NCI-H187 (cell line): ENCODE results near the gene TRIM71.
A peak's percentile ranks its signal among the peaks of the same experiment; 100 is the strongest.
"Not testable (repeated sequence)": the region's sequence is repeated elsewhere in the genome, so short reads cannot be mapped to it uniquely, and the experiment has no call there.

ENCODE experiments used
- DNase-seq, 2 experiments: peaks; one replicate each; lab custom pipeline; 2025; lab: John Stamatoyannopoulos, UW

TRIM71 gene

DNA sequence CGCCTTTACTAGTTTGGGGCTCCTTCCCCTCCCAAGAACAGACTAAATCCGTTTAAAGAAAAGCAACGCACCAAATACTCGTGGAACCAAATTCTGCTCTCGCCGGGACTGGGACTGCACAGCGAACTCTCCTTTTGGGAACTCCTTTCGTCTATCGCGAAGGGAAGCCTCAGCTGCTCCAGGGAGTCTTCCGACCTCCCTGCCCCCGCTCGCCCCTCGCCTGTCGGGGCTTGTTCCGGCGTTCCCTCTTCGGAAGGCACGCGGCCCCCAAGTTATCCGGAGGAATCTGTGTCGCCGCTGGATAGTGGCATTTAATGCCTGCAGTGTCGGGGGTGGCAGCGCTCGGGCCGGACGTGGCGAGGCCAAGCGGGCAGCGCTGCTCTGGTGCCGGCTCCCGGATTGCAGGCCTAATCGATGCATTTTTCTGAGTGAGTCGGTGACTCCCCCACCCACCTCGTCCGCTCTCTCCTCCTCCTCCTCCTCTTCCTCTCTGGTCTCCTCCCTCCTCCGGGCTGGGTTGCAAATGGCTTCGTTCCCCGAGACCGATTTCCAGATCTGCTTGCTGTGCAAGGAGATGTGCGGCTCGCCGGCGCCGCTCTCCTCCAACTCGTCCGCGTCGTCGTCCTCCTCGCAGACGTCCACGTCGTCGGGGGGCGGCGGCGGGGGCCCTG is at the start of gene TRIM71:
TSS of gene TRIM71 (plus strand) at position 440 of the 671 bp plus-strand sequence. CDS start at position 524, 84 bp downstream.
- no peak for DNase-seq

DNA sequence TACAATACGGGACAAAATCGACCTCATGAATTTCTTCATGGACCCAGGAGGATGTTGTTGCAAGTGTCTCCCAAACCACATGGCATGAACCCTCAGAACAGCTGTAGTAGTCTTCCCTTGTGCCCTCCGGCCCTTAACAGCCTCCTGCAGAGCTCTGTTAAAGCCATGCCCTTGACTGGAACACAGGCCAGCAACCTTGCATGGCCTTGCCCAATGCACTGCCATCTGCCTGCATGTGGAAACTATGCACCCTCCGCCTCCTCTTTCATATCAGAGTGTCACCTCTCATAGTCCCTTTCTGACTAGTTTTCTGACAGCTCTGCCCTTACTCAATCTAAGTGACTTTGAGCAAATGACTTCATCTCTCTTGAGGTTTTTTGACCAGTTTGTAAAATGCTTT is 39.4 kb upstream of the TRIM71 start:
- no peak for DNase-seq

DNA sequence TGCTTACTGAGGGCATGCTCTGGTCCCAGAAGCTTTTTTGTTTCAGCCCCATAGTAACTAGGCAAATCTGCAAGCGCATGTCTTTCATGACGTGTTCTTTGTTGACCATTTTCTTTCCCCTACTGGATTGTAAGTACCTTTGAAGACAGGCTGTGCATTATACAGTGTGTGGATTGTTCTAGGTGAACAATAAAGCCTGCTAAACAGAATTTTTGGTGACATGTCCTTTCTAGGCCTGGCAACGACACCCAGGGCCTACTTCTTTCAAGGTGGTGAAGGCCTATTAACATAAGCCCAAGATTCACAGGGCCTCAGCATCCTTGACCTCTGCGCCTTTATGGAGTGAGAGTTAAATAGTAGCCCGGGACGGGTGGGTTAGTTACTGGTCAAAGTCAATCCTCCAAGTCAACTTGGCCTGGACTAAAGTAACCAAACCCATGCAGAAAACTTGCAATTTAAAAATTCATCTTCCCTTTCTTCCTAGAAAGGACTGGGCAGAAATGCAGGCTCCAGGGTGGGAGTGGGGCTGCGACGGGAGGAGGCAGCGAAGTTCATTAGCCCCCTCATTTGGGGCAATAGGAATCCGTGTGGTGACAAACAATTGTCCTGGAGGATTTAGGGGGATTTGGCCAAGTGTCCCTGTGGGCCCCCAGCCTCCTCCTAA is 37.6 kb upstream of the TRIM71 start:
- DNase-seq = no peak

DNA sequence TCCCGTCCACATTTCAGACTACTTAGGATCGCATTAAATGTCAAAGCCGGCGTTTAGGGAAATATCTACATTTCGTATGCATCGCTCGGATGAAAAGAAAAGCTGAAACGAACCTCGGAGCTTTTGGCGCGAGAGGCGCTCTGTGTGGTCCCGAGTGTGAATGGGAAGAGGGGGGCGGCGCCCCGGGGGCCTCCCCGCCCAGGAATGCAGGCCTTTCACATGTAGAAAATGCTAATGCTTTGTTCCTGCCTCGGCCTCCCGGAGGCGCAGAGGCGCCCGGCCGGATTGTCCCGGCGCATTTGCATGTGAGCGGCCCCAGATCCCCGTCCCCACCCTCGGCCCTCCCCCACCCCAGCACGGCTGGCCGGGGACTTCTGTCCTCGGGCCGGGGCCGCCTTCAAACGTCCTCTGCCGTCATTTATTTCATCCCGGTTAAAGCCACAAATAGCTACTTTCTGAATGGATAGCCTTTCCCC is 37.0 kb upstream of the TRIM71 start:
- no peak for DNase-seq

DNA sequence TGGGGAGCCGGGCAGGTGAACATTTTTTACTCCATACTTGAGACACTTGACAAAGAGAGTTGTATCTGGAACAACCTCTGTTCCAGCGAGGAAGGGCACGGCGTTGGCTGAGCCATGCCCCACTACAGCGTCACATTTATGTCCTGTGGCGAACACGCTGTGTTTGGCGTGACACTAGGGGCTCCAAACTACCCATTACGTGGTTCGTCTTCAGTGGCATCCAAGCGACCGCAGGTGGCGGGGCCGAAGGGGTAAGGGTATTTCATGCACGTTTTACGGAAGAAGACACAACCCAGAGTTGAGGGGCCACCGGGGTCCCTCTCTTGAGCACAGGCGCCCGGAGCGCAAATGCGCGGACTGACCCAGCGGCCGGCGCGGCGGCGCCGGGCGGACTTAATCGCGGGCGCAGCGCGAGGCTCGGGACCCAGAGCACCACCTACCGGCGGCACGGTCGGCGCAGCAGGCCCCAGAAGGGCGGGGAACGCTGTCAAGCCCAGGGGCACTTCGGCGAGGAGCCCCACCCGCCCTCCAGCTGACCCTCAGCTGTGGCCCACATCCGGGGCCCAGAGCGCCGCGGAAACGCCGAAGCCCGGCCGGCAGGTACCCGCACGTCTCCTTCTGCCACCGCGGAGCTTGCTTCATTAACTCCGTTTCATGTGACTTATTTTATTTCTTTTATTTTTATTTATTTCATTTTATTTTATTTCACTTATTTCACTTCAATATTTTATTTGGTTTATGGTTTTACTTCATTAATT is 36.4 kb upstream of the TRIM71 start:
- DNase-seq = peak; percentile 17 to 56

DNA sequence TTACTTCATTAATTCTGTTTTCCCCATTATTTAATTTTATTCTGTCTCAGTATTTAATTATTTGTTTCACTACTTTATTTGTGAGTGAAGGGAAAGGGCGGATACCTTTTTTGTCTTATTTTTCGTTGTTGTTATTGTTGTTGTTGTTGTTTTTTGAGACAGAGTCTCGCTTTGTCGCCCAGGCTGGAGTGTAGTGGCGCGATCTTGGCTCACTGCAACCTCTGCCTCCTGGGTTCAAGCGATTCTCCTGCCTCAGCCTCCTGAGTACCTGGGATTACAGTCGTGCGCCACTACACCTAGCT is 35.9 kb upstream of the TRIM71 start:
- not testable (repeated sequence) for DNase-seq

DNA sequence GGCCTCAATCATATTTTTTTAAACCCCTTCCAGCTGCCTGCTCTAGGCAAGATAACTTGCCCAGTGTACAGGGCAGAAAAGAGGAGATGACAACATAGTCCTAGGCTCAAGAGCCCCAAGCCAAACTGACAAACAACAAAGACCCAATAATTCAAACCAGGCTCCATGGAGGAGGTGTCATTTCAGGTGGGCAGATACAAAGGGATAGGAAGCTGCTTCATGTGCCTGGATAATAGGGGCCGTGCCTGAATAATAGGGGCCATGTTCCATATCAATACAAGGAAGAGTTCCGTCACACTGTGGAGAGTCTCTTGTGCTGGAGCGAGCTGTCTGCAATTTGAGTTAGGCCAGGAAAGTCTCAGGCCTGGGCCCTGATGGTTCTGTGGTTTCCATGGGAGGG is 35.4 kb upstream of the TRIM71 start:
- no peak for DNase-seq

DNA sequence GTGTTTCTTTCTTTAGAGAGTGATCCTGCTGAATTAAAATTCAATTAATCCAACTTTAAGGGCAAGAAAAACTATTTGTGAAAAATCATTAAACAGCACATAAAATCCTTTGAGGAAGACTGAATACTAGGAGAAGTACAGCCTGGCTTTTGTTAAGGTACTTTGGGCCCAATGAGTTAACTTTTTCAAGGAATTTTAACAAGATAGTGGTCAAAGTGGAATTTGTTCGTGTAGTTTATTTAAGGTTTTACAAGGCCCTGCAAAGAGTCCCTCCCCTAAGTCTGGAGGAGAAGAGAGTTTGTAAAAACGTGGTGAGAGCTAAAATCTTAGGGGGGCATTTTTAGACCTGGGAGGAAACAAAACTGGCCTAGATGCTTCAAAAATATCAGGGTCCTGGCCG is 26.0 kb upstream of the TRIM71 start:
- no peak for DNase-seq

DNA sequence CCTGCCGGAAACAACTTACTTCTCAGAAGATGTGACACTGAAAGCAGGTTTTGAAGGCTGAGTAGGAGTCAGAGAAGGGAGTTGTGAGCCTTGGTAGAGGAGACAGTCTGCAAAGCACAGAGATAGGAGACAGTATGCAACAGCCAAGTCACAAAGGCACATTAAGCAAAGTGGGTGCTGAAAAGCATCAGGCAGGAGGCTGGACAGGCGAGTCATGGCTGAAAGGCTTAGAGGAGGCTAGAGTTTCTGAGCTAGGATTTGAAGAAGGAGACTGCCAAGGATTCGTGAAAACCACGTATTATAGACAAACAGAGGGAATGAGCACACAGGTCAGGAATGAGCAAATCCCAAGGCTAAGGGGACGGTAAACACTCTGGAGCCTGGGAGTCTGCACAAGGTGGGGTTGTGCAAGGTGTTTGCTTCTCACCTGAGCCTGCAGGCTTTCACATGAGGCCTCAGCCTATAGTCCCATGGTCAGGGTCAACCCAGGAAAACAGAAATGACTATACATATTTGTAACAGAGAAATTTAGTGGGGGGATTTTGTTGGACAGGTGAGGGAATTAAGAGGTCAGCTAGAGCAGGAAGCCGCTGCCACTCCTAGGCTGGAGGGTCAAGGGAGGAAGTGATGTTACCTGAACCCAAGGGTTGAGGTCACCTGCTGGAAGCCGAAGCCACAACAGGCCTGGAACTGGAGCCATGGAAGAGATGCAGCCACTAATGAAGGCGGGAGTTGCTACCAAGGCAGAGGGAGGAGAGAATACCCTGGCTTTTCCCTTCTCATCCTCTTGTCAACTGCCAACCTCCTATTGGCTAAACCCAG is 23.1 kb upstream of the TRIM71 start:
- DNase-seq = no peak

DNA sequence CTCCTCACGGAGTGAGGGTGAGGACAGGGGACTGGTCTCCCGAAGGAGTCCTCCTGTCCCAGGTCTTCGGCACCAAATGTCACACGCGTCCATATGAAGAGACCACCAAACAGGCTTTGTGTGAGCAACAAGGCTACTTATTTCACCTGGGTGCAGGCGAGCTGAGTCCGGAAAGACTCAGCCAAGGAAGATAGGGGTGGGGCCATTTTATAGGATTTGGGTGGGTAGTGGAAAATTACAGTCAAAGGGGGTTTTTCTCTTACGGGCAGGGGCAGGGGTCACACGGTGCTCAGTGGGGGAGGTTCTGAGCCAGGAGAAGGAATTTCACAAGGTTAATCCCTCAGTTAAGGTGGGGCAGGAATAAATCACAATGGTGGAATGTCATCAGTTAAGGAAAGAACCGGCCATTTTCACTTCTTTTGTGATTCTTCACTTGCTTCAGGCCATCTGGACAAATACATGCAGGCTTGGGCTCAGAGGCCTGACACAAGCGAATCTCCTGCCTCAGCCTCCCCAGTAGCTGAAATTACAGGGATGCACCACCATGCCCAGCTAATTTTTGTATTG is 21.3 kb upstream of the TRIM71 start:
- not testable (repeated sequence) for DNase-seq

DNA sequence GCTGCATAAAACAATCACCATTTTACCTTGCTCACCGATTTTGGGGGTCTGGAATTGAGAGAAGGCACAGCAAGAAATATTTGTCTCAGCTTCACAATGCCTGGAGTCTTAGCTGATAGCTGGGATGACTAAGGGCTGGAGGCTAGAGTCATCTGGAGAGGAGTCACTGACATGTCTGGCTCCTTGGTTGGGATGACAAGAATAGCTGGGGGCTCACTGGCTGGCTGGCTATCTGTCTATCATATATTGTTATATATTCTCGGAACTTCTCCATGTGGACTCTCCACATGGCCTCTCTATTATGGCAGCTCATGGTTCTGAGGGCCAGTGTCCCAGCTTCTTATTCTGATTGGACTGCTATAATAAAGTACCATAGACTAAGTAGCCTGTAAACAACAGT is 20.0 kb upstream of the TRIM71 start:
- DNase-seq = no peak

DNA sequence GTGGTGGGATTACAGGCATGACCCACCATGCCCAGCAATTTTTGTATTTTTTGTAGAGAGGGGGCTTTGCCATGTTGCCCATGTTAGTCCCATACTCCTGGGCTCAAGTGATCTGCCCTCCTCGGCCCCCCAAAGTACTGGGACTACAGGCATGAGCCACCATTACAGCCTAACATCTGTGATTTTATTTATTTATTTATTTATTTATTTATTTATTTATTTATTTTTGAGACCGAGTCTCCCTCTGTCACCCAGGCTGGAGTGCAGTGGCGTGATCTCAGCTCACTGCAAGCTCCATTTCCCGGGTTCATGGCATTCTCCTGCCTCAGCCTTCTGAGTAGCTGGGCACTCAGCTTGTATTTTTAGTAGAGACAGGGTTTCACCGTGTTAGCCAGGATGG is 16.4 kb upstream of the TRIM71 start:
- not testable (repeated sequence) for DNase-seq

DNA sequence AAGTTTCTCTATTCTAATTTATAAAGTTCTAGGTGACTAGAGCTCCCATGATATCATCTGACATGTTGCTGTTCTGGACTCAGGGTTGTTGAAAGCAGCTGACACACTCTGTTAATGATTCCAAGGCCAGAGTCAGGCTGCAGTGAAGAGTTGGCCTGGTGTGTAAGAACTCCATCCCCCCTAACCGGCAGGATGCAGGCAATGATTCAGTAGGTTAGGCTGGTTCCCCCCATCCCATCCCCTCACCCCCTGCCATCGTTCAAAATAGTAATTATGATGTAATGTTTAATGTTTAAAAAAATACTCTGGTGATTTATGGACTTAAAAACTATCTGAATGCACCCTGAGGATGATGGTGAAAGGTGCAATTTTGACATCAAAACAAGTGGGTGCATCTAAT is 4.6 kb upstream of the TRIM71 start:
- DNase-seq = no peak

DNA sequence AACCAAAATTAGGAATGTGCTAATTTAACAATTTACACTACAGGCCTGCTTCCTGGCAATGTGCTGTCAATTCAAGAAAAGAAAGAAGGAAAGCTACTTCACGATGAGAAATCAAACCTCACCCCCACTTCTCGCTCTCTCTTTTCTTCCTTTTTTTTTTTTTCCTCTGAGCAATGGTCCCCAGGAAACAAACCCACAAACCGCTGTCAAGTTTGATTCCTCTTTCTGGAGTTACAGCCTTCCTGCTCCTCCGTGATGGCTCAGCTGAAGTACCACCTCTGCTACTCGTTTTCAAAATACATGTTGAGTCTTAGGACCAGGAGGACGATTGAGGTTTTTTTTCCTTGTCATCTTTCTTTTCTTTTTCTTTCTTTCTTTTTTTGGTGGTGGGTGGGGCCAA is 3.4 kb upstream of the TRIM71 start:
- no peak for DNase-seq

DNA sequence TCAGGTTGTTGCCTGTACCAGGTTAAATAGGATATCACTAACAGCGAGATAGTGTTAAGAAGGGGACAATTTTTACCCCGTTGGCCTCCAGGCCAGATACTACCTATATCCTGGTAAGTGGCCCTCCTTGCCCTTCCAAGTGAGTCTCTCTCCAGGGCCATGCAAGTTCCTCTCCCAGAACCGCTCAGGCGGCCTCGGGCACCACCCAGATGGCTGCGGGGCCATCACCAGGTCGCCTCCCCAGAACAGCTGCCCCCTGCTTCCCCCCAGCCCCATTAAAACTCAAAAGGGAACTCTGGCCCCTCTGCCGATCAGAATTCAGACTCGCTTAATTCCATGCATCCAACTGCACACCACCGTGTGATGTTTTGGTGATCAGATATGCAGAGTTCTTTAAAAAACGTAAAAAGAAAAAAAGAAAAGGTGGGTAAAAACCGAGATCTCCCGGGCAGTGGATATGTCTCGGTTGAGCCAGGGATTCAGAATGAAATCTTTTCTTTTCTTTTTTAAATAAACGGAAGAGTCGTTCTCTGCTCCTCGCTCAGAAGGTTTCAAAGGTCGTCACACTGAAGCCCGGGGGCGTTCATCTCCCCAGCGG is 1.9 kb upstream of the TRIM71 start:
- DNase-seq = no peak

DNA sequence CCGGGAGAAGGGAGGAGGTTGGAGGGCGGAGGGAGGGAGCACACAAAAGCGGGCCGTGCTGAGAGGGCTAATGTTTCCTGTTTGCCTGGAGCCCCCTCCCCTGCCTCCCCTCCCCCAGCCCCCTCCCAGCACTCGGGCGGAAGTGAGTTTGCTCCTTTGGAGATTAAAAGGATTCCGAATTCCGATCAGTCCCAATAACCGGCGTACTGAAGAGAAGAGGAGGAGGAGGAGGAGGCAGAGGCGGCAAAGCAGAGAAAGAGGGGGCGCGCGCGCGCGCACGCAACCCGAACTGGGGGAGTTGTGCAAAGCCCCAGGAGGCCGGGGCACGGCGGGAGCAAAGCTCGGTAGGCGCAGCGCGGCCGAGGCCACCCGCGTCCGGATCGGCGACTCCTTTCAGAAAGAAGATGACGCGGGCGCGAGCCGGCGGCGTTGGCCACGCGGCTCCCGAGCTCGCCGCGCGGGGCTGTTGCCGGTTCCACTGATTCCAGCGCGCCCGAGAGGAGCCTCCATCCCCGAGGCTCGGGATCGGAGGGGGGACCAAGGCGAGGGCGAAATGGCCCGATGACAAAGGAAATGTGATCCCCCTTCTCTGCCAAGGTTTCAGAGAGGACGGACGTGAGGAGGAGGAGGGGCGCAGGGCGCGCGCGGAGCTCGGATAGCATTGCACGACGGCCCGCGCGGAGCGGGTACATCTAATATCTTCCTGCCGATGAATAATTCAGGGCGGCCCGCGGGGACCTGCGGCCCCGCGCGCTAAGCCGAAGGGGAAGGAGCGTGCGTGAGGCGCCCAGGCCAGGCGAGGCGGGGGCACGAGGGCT is 1.1 kb upstream of the TRIM71 start:
- DNase-seq = no peak

DNA sequence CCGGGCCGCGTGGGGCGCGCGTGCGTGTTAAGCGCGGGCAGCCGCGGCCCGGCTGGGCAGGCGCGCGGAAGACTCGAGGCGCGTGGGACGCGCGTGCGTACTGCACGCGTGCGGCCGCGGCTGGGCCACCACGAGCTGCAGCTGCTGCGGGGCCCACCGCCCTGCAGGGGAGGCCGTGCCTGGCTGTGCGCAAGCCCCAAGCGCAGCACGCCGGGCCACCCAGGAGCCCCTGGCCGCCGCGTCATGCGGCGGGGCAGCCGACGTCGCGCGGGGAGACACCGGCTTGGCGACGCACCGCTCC is 590 bp upstream of the TRIM71 start:
- DNase-seq = no peak

DNA sequence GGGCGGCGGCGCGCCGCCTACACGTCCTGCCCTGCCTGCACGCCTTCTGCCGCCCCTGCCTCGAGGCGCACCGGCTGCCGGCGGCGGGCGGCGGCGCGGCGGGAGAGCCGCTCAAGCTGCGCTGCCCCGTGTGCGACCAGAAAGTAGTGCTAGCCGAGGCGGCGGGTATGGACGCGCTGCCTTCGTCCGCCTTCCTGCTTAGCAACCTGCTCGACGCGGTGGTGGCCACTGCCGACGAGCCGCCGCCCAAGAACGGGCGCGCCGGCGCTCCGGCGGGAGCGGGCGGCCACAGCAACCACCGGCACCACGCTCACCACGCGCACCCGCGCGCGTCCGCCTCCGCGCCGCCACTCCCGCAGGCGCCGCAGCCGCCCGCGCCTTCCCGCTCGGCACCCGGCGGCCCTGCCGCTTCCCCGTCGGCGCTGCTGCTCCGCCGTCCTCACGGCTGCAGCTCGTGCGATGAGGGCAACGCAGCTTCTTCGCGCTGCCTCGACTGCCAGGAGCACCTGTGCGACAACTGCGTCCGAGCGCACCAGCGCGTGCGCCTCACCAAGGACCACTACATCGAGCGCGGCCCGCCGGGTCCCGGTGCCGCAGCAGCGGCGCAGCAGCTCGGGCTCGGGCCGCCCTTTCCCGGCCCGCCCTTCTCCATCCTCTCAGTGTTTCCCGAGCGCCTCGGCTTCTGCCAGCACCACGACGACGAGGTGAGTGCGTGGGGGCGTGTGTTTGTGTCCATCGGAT is 602 bp downstream of the TRIM71 start:
- DNase-seq = no peak

DNA sequence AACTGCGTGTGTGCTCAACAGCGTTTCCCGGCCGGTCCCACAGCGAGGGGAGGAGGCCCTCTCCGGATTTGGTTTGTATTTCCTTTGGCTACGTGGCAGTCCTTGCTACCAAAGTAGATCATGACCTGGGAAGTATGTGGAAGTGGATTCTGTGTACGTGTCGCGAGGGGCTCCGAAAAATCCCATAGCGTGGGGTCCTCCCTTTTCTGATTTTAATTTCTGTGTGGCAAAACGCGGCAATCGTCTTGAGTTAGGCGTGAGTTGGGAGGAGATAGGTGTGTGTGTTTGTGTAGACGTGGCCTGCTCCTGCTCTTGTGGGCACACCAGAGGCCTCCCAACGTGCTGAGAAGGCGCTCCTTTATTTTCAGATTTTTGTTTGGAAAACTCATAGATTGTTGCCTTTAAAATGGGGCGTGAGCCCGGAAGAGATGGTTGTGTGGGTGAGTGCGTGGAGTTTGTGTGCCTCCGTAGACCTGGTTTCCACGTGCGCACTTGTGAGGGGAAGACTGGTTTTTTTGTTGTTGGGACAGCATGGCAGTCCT is 1.2 kb downstream of the TRIM71 start:
- no peak for DNase-seq
